NCI-H2081 treated with DMSO at 0.1 percent for 48 hours (cell line): ENCODE data around the gene PPP2R2C.

Source experiments
- DNase-seq: peaks from one replicate; lab custom pipeline; 2025; lab: John Stamatoyannopoulos, UW

PPP2R2C gene

GRCh38 chr4:6424425-6424824 lies 48.0 kb downstream of the PPP2R2C start:
- DNase-seq = no peak

DNA sequence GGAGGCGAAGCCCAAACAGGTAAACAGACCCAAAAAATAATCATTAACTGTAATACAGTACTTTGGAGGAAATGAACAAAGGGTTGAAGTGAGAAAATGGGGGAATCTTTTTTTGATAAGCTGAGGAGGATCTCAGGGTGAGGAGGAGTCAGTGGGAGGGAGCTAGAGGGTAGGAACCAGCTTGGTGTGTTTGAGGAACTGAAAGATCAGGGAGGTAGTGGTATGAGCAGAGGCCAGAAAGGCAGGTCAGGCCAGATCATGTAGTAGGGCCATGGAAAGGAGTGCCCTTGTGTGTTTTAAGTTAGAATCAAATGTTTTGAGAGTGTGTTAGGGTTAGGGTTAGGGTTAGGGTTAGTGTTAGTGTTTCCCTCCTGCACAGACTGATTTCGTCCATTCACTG lies 48.8 kb downstream of the PPP2R2C start:
- no peak for DNase-seq

GRCh38 chr4:6422866-6423265 lies 49.5 kb downstream of the PPP2R2C start:
- DNase-seq = no peak

GRCh38 chr4:6422105-6422504 lies 50.3 kb downstream of the PPP2R2C start:
- DNase-seq = no peak

DNA sequence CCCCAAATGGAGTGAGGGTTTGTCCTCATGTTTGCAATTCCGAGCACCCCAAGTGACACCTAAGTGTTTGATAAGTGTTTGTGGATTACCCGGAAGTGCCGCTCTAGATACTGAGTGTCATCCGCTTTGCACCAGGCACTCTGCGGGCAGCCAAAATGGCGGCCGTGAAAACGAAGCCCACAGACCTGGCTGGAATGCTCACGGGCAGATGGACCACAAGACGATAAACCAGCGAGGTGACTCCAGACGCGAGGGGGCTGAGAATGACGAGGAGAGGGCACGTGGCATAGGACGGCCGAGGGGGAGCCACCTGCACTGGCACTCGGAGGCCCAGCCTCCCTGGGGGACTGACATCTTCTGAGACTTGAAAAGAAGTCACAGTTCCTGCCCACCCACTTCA lies 51.0 kb downstream of the PPP2R2C start:
- DNase-seq = no peak

GRCh38 chr4:6420972-6421371 lies 51.4 kb downstream of the PPP2R2C start:
- no peak for DNase-seq

DNA sequence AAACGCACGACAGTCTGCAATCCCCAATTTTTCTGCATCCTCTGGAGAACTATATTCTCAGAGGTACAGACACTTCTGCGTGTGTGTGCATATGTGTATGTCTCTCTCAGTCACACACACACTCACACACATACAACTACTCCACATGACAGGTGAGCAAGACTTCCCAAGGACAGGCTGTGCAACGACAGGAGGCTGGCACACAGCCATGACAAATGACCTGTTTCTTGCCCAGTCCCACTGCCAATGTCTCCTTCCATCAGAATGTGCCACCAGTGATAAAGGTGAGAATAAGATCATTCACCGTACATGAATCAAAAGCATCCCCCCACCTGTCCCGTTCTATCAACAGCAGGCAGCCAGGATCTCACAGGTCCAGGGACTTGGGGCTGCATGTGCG lies 52.4 kb downstream of the PPP2R2C start:
- DNase-seq = no peak

DNA sequence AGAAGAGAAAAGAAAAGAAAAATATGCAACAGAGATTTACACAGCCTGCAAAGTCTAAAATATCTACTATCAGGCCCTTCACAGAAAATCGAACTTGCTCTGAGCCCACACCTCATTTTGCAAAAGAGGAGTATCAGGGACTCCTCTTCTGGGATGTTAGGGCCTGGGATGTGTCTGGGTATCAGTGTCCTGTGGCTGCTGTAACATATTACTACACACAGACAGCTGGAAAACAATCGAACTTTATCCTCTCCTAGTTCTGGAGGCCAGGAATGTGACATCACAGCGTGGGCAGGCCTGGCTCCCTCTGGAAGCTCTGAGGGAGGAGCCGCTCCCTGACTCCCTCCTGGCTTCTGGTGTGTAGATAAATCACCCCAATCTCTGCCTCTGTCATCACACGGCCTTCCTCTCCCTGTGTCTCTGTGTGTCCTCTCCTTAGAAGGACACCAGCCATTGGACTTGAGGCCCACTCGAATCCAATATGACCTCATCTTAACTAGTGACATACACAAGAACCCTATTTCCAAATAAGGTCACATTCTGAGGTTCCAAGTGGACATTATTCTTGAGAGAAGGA lies 52.9 kb downstream of the PPP2R2C start:
- DNase-seq = no peak

- no peak for DNase-seq
These were observed 54.1 kb downstream of the PPP2R2C start for GRCh38 chr4:6418193-6418755.

DNA sequence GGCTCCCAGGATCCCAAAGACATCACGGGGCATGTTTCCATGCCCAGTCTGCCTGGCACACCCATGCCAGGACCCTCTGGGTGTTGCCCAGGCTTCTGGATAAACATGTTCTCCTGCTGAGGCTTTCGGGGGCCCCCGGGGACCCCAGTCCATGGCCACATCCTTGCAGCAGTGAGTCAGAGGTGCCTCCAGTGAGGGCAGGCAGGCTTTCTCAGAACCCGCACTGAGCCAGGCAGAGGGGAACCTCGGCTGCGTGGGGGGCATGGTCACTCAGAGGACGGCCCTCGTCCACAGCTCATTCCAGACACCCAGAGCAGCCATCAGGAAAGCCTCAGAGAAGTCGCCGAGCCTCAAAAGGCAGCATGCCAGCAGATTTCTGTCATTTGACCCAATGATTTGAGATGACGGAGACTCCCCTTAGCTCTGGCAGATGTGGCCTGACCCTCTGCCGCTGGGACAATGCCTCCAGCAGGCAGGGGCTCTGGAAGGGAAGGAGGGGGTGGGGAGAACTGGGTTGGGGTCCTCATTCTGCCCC lies 54.8 kb downstream of the PPP2R2C start:
- no peak for DNase-seq

DNA sequence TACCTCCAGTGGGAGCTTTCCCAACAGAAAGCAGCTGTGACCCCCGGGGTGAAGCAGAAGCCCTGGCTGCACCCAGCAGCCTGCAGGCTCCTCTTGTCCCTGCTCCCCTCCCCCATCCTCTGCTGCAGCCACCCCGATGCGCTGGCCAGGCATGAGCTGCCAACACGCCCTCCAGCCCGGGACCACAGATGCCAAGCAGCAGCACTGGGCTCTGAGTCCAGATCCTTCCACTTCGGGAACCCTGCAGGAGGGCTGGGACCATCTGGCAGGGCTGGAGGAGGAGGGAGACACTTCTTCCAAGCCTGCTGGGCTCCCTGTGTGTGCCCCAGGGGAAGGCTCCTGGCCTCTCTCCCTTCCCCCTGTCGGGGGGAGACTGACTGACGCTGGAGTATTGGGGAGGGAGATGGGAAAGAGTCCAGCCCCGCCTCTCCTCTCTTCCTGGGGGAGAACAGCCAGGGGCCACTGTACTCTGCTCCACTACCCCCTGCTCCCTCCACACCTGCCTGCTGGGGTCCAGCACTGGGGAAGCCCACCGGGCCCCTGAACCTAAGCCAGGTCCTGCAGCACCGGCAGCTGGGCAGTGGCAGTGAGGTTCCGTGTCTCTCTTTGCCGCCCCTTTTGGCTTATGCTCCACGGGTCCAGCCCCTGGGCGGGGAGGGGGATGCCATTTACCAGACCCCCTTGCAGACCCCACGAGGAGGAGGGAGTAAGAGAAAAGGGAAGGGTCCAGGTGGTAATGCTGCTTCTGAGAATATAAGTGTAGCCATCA lies 55.7 kb downstream of the PPP2R2C start:
- DNase-seq = no peak

DNA sequence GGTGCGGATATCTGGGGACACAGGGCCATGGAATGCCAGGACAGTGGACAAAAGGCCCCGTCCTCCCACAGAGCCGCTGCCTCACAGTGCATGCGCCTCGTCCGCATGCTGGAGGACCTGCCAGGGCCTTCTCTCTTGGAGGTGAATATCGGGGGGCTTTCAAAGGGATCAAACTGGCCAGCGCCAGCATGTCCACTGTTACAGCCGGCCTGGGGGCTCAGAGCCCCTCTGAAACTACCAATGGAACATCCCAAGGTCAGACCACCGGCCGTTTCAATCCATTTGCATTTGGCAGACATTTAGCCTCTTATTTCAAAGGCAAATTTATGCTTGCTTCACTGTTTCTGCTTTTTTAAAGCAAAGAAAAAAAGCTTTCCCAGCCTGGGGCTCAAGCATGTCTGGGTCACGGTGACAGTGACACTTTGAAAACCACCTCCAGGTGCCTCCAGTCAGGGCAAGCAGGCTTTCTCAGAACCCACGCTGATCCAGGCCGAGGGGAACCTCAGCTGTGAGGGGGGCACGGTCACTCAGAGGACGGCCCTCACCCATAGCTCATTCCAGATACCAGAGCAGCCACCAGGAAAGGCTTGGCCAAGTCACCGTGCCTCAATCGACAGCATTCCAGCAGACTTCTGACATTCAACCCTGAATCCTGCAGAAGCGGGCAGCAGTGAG lies 57.2 kb downstream of the PPP2R2C start:
- no peak for DNase-seq

DNA sequence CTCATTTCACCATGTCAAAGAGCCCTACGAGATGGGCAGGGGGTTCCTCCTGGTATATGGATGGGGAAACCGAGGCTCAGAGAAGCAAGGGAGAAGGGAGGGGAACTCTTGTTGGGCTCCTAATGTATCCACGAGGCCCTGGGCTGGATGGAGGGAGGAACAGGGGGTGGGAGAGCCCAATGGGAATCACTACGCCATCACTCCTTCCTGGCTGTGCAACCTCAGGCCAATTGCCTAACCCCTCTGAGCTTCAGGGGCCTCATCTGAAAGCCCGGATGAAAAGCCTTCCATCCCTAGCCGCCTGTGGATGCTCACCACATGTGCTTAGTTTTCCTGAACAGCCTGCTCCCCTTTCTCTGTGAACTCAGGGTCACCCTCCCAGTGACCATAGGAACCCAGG lies 57.8 kb downstream of the PPP2R2C start:
- no peak for DNase-seq

GRCh38 chr4:6410664-6411063 lies 61.8 kb downstream of the PPP2R2C start:
- no peak for DNase-seq

DNA sequence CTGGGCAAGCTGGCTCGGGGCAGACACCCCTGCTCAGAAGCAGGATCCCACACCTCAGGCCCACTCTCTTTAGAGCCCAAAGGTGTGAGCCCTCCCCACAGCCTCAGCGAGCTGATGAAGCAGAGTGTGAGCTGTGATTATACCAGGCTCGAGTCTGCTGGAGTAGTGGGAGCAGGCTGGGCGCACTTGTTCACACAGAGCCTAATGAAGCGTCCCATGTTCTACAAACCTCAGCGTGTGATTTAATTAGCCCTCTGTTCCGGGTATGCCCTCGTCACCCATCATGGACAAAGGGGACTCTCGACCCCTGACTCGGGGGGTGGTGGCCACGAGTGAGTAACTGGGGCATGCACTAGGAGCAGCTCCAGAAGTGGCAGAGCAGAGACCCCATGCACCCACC lies 62.3 kb downstream of the PPP2R2C start:
- no peak for DNase-seq

DNA sequence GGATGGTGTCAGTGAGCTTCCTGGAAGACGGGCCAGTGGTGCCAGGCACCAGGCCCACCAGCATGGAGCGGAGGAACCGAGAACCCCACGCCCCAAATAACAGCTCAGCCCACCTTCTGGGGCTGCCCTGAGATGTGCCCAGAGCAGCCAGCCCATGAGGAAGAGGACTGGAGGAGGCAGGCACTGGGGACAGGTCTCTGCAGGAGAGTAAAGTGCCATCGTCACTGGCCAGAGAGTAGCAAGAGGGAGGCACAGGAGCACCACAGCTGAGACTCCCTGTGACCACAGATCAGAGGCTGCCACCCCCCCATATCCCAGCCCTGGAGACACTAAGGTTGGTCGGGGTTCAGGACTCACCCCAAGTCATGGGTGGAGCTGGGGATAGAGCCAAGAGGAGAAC lies 63.0 kb downstream of the PPP2R2C start:
- DNase-seq = no peak

GRCh38 chr4:6408263-6408662 lies 64.2 kb downstream of the PPP2R2C start:
- no peak for DNase-seq

DNA sequence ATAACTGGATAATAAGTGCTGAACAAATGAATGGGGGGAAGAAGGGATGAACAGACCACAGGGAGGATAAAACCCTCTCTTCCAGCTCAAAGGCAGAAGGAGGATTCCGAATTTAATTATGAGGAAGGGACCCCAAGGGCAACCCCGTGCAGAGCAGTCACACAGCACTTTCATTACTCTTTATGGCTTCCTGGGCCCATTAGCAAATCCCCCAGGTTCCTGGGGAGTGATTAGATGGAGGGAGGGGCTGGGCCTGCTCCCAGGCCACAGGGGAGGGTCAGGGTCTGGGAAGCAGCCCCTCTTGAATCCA lies 67.1 kb downstream of the PPP2R2C start:
- no peak for DNase-seq

DNA sequence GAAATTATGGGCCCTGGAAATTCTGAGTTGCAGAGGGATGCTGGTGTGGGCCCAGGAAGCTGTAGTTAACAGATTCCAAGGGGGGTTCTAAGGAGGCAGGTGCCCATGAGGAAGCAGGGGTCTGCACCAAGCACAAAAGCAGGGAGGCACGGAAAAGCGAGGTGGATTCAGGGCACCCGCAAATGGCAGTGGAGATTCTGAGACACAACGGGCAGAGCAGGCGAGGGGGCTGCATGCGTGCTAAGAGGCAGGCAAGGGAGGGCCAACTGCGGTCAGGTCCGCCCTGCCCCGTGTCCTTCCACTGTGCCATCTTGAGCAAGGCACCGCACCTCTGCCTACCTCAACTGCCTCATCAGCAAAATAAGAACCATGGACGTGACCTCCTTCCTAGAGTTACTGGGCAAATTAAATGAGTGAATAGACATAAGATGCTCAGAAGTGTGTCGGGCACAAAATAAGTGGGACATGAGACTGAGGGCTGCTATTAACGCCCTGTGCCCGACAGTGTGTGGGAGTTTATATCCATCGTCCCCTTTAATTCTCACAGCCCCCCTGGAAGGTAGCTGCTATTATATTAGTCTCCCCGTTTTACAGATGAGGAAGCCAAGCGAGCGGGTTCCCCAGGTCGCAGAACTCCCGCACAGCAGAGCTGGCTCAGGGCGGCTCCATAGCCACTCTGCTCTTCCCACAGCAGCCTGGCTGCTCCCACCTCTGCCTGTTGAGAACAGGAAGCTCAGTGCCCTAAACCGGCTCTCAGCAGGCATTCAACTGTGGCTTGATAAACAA lies 67.6 kb downstream of the PPP2R2C start:
- no peak for DNase-seq

DNA sequence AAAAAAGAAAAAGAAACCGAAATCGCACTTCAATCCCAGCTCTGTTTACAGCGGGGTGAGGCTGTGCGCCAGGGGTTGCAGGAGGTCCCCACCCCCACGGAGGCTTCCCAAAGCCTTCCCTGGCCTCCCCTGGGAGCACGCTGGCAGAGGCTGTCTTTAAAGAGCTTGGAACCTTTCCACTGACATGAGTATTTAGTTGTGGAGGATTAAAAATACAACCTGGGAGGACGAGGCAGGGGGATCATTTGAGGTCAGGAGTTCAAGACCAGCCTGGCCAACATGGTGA lies 69.1 kb downstream of the PPP2R2C start:
- DNase-seq = no peak

DNA sequence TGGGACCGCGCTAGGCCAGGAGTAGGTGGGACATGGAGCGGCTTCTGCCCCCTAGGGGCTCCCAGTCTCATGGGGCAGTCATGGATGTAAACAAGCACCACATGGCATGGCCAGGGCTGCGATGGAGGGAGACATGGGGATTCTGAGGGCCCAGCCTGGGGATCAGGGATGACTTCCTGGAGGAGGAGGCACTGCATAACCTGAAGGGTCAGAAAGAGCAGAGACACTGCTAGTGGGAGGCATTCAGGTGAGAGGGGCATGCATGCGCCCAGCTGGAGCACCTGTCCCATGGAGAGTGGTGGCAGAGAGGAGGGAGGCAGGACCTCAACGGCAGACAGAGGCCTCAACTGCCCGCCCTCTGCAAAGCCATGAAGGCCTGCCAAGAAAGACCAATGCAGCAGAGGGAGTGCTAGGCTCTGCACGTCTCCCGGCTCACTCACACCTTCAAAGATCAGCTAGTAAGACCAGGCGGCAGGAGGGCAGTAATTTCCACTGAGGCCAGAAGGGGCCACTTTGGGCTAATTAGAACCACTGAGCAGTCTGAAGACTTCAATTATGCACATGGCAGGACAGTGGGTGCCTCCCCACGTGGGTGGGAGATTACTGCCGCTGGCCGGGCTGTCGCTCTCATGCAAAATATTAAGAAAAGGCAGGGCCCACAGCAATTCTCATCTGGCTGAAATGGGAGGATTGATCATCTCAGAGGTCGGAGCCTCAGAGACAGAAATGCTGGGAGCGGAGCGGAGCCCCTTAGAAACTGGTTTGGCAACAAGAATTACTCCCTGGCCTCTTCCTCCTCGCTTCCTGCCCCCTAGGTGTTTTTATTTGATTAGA lies 69.6 kb downstream of the PPP2R2C start:
- no peak for DNase-seq

- DNase-seq = no peak
These were observed 70.6 kb downstream of the PPP2R2C start for GRCh38 chr4:6401797-6402196.
